HG03095 (cell line): ENCODE measurements around the gene CCL21.
"Not testable (repeated sequence)": the region's sequence is repeated elsewhere in the genome, so short reads cannot be mapped to it uniquely, and the experiment has no call there.

Source experiments
- ATAC-seq: cut with Tn5 transposase; IDR thresholded peaks from one replicate; pipeline ENCODE4 v1.9.1; 2021; ENCODE audit warnings: moderate library complexity; ENCODE audit not compliant: unreplicated experiment

Gene CCL21

GRCh38 chr9:34710023-34710422, at the start of gene CCL21:
CCL21 (minus strand) TSS chr9:34710136; CDS start chr9:34710066, 70 bp downstream.
- ATAC-seq = no peak

GRCh38 chr9:34759432-34760134, 49.6 kb upstream of the CCL21 start:
- no peak for ATAC-seq

- not testable (repeated sequence) for ATAC-seq
Measured at GRCh38 chr9:34750320-34750719, 40.4 kb upstream of the CCL21 start.

GRCh38 chr9:34746526-34746925, 36.6 kb upstream of the CCL21 start:
- no peak for ATAC-seq

GRCh38 chr9:34744295-34745221, 34.6 kb upstream of the CCL21 start:
- ATAC-seq = no peak

GRCh38 chr9:34742710-34743109, 32.8 kb upstream of the CCL21 start:
- no peak for ATAC-seq

- no peak for ATAC-seq
Measured at GRCh38 chr9:34741628-34742027, 31.7 kb upstream of the CCL21 start.

- not testable (repeated sequence) for ATAC-seq
Measured at GRCh38 chr9:34740176-34740575, 30.2 kb upstream of the CCL21 start.

GRCh38 chr9:34737677-34738260, 27.8 kb upstream of the CCL21 start:
- no peak for ATAC-seq

- no peak for ATAC-seq
Measured at GRCh38 chr9:34734720-34735119, 24.8 kb upstream of the CCL21 start.

GRCh38 chr9:34732886-34733285, 22.9 kb upstream of the CCL21 start:
- ATAC-seq = no peak

GRCh38 chr9:34732478-34732877, 22.5 kb upstream of the CCL21 start:
- no peak for ATAC-seq

GRCh38 chr9:34723141-34723540, 13.2 kb upstream of the CCL21 start:
- ATAC-seq = no peak

- not testable (repeated sequence) for ATAC-seq
Measured at GRCh38 chr9:34719769-34720025, 9.8 kb upstream of the CCL21 start.

GRCh38 chr9:34719021-34719768, 9.3 kb upstream of the CCL21 start:
- no peak for ATAC-seq

GRCh38 chr9:34717996-34718614, 8.2 kb upstream of the CCL21 start:
- ATAC-seq = no peak

GRCh38 chr9:34716711-34717110, 6.8 kb upstream of the CCL21 start:
- no peak for ATAC-seq

- no peak for ATAC-seq
Measured at GRCh38 chr9:34715639-34716215, 5.8 kb upstream of the CCL21 start.

- ATAC-seq = no peak
Measured at GRCh38 chr9:34714007-34714406, 4.1 kb upstream of the CCL21 start.

- no peak for ATAC-seq
Measured at GRCh38 chr9:34712140-34712539, 2.2 kb upstream of the CCL21 start.
